Ishikawa (cell line): Measurements from ENCODE around the gene MAGEC2.

Source experiments
- CEBPB ChIP-seq: IDR thresholded peaks from 2 replicates; pipeline ENCODE4 v1.6.1; 2012
- CREB1 ChIP-seq: IDR thresholded peaks from 2 replicates; pipeline ENCODE4 v1.6.1; 2012; ENCODE audit warnings: low read depth
- EGR1 ChIP-seq: IDR thresholded peaks from 2 replicates; pipeline ENCODE4 v1.6.1; 2012
- EP300 ChIP-seq: IDR thresholded peaks from 2 replicates; pipeline ENCODE4 v1.6.1; 2012; ENCODE audit warnings: borderline replicate concordance
- FOXM1 ChIP-seq: IDR thresholded peaks from 2 replicates; pipeline ENCODE4 v1.6.1; 2012; ENCODE audit warnings: low read depth, borderline replicate concordance
- MAX ChIP-seq: IDR thresholded peaks from 2 replicates; pipeline ENCODE4 v1.6.1; 2012
- NFIC ChIP-seq: IDR thresholded peaks from 2 replicates; pipeline ENCODE4 v1.6.1; 2012
- RAD21 ChIP-seq: IDR thresholded peaks from 2 replicates; pipeline ENCODE4 v1.6.1; 2012; ENCODE audit warnings: low read depth
- REST ChIP-seq: IDR thresholded peaks from 2 replicates; pipeline ENCODE4 v1.6.1; 2012; ENCODE audit warnings: low read depth, mild to moderate bottlenecking
- TAF1 ChIP-seq: IDR thresholded peaks from 2 replicates; pipeline ENCODE4 v1.6.1; 2012; ENCODE audit warnings: low read depth, mild to moderate bottlenecking
- TCF12 ChIP-seq: IDR thresholded peaks from 2 replicates; pipeline ENCODE4 v1.6.1; 2012; ENCODE audit warnings: low read depth
- TEAD4 ChIP-seq: IDR thresholded peaks from 2 replicates; pipeline ENCODE4 v1.6.1; 2012
- YY1 ChIP-seq: IDR thresholded peaks from 2 replicates; pipeline ENCODE4 v1.6.1; 2012; ENCODE audit warnings: low read depth
- ZBTB7A ChIP-seq: IDR thresholded peaks from 2 replicates; pipeline ENCODE4 v1.6.1; 2012; ENCODE audit warnings: low read depth
- TF ChIP-seq, protein P1 (sequence below): IDR thresholded peaks from 2 replicates; pipeline ENCODE4 v1.6.1; 2012

The MAGEC2 gene

GRCh38 chrX:142250502-142250901, 45.4 kb upstream of the MAGEC2 start:
- TF ChIP-seq CEBPB, result no peak
- TF ChIP-seq, protein P1, sequence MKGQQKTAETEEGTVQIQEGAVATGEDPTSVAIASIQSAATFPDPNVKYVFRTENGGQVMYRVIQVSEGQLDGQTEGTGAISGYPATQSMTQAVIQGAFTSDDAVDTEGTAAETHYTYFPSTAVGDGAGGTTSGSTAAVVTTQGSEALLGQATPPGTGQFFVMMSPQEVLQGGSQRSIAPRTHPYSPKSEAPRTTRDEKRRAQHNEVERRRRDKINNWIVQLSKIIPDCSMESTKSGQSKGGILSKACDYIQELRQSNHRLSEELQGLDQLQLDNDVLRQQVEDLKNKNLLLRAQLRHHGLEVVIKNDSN, result no peak
- no peak for TF ChIP-seq EP300
- no peak for TF ChIP-seq YY1
- no peak for TF ChIP-seq MAX
- TF ChIP-seq RAD21, result no peak
- TF ChIP-seq EGR1, result no peak
- TF ChIP-seq TEAD4, result no peak
- no peak for TF ChIP-seq NFIC
- TF ChIP-seq REST, result no peak

DNA sequence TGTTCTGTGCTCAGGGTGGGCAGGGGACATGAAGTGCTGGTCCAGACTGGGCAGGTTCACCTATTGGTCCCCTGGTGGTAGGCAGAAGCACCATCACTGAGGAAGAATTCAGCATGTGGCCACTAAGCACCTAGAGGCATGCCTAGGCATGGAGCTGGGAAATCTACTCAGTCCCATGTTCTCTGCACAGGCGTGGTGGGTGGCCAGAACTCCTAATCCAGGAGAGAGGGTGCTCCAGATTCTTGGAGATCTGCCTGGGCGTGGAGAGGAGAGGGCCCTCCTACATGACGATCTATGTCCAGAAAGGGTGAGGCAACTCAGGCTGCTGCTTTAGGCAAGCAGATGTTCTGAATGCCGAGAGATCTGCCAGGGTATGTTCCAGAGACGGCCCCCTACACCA, 44.6 kb upstream of the MAGEC2 start:
- TF ChIP-seq RAD21 (no peak), CEBPB (no peak), TAF1 (no peak)

DNA sequence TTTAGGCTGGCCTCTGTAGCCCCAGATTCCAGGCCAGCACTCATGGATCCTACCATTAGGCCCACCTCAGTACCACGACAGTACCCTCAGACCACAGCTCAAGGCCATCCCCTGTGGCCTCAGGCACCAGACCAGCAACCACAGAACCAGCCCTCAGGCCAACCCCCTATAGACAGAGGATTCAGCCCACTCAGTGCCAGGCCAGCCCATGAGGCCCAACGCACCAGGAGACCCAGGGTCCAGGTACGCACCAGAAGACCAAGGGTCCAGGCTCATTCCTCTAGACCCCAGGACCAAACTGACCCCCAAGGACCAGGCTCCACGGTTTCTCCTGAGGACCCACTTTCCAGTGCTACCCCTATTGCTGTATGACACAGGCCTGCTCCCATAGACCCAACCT, 39.5 kb upstream of the MAGEC2 start:
- TF ChIP-seq TEAD4, result no peak
- TF ChIP-seq RAD21, result no peak
- TF ChIP-seq MAX, result no peak
- TF ChIP-seq CEBPB, result no peak

DNA sequence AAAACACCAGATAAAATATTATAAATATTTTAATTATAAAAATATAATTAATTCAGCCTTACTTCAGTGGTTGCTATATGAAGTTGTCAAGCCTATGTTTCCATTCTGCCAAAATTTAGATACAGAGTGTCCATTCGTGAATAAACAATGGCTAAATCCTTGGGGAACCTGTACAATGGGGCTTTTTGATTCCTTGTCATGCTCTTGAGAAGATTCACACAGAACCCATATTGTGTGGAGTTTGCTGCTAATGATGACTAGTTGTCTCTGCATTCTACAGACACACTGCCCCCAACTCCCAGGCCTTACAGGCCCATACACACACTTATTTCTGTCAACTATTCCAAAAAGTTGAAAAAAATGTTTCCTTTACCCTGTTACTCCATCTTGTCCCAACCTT, 33.4 kb upstream of the MAGEC2 start:
- TF ChIP-seq FOXM1, result no peak
- no peak for TF ChIP-seq EGR1
- no peak for TF ChIP-seq CEBPB
- TF ChIP-seq RAD21, result no peak
- TF ChIP-seq EP300, result no peak
- TF ChIP-seq NFIC, result no peak
- no peak for TF ChIP-seq ZBTB7A
- no peak for TF ChIP-seq YY1
- TF ChIP-seq CREB1, result no peak
- no peak for TF ChIP-seq TEAD4
- TF ChIP-seq TCF12, result no peak
- TF ChIP-seq MAX, result no peak
- TF ChIP-seq REST, result no peak
- TF ChIP-seq TAF1, result no peak
- TF ChIP-seq, protein P1, result no peak

- TF ChIP-seq REST (no peak), TEAD4 (no peak), NFIC (no peak), CREB1 (no peak), RAD21 (no peak), TCF12 (no peak), EGR1 (no peak), MAX (no peak), FOXM1 (no peak), EP300 (no peak)
- TF ChIP-seq, protein P1, result no peak
Measured at GRCh38 chrX:142233400-142233799, 28.3 kb upstream of the MAGEC2 start.
